Measurements from ENCODE around the gene OR8B4.
"Not testable (repeated sequence)": the region's sequence is repeated elsewhere in the genome, so short reads cannot be mapped to it uniquely, and the experiment has no call there.

OR8B4 gene

DNA sequence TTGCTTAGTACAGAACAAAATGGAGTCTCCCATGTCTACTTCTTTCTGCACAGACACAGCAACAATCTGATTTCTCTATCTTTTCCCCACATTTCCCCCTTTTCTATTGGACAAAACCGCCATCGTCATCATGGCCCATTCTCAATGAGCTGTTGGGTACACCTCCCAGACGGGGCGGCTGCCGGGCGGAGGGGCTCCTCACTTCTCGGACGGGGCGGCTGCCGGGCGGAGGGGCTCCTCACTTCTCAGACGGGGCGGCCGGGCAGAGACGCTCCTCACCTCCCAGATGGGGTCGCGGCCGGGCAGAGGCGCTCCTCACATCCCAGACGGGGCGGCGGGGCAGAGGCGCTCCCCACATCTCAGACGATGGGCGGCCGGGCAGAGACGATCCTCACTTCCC, 21.5 kb downstream of the OR8B4 start:
- not testable (repeated sequence) for DNase-seq

DNA sequence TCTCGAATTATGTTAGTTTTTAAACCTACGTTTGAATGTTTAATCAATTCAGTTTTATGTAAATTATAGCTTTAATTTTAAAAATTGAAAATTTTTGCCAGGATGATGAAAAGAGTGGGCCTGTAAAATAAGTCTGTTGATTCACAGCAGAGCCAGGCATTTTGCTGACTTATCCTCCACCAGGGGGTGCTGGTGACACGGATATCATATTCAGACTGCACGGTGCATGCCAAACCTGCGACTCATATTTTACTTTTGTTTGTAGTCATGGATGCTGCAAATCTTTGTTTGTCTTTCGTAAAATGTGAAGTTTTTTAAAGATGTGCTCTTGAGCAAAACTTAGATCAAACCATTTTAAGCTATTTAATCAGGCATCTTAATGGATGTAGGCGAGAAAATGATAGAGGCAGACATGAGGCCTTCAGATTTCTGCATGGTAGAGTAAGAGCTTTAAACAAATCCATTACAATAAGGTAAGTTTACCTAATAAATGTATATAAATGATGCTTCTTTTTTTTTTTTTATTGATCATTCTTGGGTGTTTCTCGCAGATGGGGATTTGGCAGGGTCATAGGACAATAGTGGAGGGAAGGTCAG, 22.2 kb downstream of the OR8B4 start:
- DNase-seq: no peak

DNA sequence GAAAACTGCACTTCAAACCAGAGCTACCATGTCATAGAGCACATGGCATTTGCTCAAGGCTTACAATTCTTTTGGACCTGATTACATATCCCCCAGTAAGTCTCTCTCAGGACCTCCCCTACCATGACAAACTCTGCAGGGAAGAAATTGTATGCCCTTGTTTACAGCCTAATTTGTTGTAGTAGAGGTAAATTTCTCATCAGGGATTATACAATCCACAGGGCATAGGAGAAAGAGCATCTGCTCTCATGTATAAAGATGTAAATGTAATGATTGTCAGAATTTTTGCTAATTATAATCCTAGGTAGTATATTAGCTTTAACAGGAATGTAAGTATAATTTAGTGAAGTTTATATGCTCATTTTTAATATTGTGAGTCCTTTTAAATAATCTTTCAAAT, 25.7 kb downstream of the OR8B4 start, which contains the start of gene OR8B3:
Gene OR8B3, minus strand, starts transcription at position 101 of the 400 bp plus-strand sequence. CDS start 1,673 bp downstream, outside the sequence.
- no peak for DNase-seq

DNA sequence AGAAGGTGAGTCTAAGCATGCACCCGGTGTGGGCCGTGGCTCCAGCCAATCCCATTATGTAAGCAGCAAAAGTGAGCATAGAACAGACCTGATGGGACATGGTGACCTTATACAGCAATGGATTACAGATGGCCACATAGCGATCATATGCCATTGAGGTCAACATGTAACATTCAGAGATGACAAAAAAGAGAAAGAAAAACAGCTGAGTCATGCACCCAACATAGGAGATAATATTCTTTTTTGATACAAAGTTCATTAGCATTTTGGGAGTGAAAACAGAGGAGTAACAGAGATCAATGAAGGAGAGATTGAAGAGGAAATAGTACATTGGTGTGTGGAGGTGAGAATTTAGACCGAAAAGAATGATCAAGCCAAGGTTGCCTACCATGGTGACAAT, 27.8 kb downstream of the OR8B4 start:
- DNase-seq: not testable (repeated sequence)

DNA sequence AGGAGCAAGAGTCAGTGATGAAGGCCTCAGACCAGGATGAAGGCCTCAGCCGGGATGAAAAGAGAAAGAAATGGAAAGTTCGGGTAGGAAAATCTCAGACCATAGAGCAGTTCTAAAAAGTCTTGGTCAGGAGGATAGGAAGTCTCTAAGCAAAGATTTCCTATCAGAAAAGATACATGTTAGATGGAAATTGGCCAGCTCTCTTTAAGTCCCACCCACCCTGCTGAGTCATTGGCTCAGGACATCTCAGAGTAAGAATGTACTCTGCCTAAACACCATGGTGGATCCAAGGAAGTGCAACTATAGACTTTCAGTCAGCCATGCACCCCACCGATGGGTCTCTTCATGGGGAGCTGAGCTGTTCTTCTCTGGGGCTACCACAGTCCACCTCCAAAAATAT, 30.3 kb downstream of the OR8B4 start:
- DNase-seq: no peak

DNA sequence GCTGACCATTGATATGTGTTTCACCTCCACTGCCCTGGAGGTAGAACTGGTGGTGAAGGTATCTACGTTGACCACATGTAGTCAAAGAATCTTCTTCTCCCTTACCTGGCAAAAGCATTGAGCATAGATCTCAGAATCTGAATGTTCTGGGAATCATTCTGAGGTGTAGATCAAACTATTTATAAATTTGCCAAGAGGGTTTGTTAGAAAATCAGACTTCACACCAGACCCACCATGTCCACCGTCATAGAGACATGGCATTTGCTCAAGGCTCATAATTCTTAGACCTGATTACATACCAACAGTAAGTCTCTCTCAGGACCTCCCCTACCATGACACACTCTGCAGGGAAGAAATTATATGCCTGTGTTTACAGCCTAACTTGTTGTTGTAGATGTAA, 40.3 kb downstream of the OR8B4 start, which contains the start of gene OR8B2:
Gene OR8B2, minus strand, starts transcription at position 101 of the 400 bp plus-strand sequence. CDS start 1,156 bp downstream, outside the sequence.
- no peak for DNase-seq

DNA sequence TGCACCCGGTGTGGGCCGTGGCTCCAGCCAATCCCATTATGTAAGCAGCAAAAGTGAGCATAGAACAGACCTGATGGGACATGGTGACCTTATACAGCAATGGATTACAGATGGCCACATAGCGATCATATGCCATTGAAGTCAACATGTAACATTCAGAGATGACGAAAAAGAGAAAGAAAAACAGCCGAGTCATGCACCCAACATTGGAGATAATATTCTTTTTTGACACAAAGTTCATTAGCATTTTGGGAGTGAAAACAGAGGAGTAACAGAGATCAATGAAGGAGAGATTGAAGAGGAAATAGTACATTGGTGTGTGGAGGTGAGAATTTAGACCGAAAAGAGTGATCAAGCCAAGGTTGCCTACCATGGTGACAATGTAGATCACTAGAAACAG, 41.8 kb downstream of the OR8B4 start:
- DNase-seq: not testable (repeated sequence)

DNA sequence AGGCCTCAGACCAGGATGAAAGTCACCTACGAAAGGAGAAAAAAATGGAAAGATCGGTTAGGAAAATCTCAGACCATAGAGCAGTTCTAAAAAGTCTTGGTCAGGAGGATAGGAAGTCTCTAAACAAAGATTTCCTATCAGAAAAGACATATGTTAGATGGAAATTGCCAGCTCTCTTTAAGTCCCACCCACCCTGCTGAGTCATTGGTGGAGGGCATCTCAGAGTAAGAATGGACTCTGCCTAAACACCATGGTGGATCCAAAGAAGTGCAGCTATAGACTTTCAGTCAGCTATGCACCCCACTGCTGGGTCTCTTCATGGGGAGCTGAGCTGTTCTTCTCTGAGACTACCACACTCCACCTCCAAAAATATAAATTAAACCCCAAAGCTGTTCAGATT, 44.1 kb downstream of the OR8B4 start:
- no peak for DNase-seq

DNA sequence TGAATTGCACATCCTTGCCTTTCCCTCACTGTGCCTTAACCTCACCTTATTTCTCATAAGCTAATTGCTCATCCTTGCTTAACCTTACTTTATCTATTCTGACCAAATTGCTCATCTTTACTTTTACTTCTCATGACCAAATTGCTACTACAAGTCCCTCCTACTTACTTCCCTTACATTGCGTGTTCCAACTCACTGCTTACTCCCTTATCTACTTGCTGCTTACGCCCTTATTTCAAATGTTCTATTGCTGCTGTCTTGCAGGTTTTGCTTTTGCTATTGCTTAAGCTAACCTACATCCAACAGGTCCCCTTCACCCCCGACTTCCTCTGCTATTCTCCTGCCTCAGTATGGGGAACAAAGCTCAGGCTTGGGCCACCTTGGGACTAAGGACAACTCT, 48.4 kb downstream of the OR8B4 start:
- no peak for DNase-seq

Data from NCI-H1417 treated with DMSO at 0.1 percent for 48 hours (cell line).